HG02885 (cell line): ENCODE results near the gene GFOD1.
"Not testable (repeated sequence)": the region's sequence is repeated elsewhere in the genome, so short reads cannot be mapped to it uniquely, and the experiment has no call there.

Experiments used
- ATAC-seq: cut with Tn5 transposase; IDR thresholded peaks from one replicate; pipeline ENCODE4 v1.9.1; 2021; ENCODE audit warnings: mild to moderate bottlenecking; ENCODE audit not compliant: unreplicated experiment, poor library complexity

GFOD1 gene

DNA sequence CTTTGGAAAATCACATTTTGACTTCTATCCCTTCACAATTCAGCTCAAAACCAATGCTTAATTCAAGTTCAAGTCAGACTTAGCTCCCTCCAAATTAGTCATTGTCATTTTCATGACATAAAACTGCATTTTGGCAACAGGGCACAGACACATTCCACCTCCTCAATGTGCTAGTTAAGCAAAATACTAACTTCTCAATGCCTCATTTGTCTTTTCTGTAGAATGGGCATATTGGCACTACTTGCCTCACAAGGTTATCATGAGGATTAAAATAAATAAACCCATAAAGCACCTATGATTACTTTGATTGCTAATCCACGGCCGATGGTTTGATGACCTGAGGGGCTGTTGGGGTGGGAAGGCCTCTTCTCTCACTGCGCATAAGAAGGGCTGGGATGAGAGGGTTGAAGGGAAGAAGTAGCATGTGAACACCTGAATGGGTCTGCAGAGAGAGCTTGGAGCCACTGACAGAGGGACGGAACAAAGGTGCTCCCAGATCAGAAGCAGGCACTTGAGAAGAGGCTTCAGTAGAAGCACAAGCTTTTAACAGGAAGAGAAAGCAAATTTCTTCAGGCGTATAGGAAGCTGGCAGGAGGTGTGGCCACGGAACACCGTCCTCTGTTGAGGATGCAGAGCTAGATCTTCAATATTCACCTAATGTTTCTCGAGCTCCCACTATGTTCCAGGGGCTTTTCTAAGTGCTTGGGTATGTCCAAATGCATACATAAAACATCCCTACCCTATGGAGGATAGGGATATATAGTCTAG, 147.4 kb downstream of the GFOD1 start:
- no peak for ATAC-seq

GRCh38 chr6:13338038-13338437, 149.4 kb downstream of the GFOD1 start:
- no peak for ATAC-seq

DNA sequence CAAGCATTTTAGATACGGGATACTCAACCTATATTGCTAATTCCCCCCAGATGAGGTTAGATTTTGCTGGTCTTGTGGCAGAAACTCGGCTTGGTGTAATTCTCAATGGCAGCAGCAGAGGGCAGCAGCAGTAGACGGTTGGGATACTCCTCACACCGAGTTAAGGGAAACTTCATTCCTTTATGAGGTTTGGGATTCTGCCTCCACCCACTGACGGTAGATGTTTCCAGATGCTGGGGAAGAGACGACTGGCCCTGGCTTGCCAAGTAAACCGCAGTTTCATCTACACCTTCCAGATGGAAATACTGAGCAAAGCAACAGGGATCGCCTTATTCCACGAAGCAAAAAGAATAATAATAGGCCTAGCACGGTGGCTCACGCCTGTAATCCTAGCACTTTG, 150.8 kb downstream of the GFOD1 start:
- peak; percentile 57 for ATAC-seq

- ATAC-seq = no peak
These were observed 152.4 kb downstream of the GFOD1 start for GRCh38 chr6:13334953-13335352.

- no peak for ATAC-seq
These were observed 155.1 kb downstream of the GFOD1 start for GRCh38 chr6:13332349-13332706.

GRCh38 chr6:13331516-13332348, 155.7 kb downstream of the GFOD1 start:
- no peak for ATAC-seq

DNA sequence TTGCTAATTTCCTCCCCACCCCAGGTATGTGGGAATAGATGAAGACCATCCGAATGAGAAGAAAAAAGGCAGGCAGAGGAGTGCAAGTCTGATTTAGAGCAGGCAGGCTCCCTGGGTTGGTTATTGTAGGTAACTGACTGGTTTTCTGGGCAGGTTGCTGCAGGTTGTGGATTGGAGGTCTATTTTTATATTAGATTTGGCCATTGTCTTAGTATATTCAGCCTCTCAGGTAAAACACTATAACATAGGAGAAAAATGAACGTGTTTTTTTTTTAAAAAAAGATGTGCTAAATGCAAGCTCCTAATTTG, 158.6 kb downstream of the GFOD1 start:
- ATAC-seq = no peak

DNA sequence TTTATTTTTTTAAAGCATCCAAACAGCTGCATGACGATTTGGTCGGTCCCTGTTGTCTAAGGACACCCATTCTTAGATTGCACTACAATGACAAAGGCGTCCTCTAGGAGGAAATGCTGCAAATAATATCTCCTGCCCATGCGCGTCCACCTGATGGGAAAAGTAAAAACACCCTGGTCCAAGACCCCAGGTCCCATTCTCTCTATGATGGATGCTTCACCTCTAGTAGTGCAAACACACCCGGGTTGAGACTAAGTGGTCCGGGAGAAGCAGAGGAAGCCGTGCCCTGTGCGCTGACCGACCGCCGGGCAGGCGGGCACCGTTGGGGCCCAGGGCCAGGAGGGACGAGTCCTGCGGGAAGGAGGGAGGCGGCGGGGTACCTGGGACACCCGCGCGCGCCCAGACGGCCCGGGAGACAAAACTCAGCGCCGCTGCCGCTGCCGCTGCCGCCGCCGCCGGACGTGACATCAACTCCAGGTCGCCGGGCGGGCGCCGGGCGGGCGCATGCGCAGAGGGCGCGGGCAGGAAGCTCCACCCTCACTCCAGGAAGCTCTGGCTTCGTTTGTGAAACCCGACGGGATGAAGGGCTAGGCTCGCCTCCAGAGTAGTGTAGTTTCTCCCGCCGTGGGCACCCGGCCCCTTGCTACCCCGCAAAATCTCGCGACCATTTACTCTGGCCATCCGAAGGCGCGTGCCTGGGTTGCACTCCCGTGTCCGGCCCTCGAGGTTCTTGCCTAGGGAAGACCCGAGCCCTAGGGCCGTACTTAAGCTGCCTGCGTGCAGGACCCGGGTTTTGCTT, 159.1 kb downstream of the GFOD1 start, which contains the start of gene TBC1D7:
Gene TBC1D7, minus strand, starts transcription at position 462 of the 799 bp plus-strand sequence. CDS start 1,639 bp downstream, outside the sequence.
- peak; percentile 90 for ATAC-seq

DNA sequence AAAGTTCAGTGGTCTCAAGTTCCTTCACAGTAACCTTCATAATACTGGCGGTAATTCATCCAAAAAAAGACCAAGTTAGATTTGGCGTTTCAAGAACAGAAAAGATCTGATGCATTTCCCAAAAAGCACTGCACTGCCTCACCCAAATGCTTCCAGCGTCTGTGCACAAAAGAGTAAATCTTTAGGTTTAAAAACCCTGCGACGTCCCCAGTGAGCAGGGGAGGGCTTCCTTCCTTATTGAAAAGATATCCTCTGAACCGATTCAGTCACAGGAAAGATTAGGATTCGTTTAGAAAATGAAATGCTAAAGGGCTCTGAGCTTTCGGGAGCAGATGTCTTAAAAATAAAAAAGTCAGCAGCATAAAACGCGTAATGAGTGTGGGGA, 159.7 kb downstream of the GFOD1 start:
- no peak for ATAC-seq

DNA sequence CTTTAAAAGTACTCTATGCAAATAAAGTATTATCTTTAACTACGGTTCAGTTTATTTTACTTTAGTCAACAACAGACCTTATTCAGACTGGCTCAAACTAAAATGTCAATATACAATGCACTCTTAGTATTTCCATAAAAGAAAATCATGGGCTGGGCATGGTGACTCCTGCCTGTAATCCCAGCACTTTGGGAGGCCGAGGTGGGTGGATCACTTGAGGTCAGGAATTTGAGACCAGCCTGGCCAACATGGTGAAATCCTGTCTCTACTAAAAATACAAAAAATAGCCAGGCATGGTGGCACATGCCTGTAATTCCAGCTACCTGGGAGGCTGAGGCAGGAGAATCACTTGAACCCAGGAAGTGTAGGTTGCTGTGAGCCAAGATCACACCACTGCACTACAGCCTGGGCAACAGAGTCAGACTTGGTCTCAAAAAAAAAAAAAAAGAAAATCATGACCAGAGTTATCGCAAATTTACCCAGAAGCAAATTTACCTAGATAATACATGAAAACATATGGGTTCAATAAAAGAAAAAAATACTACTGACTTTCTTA, 161.3 kb downstream of the GFOD1 start:
- not testable (repeated sequence) for ATAC-seq

DNA sequence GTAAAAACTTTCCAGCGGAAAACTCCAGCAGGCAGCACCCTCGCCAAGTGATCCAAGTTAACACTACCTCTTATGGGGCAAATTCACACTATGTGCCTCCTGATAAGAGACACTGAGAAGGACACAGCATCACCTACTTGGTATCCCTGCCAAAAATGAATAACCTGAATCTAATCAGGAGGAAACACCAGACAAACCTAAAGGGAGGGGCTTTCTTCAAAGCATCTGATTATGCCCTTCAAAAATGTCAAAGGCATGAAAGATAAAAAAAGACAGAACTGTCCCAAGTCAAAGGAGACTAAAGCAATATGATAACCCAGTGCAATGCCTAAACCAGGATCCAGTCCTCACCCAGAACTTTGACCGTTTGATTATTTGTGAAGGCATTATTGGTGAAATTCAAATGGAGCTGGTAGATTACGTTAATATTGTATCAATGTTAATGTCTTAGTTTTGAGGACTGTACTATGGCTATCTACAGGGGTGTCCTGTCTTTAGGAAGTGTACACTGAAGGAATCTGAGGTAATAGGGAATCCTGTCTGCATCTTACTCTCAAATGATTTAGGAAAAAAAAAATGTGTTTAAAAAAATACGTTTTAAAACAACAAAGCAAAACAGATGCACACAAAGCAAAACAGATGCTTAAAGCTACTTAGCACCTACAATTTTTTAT, 167.4 kb downstream of the GFOD1 start:
- no peak for ATAC-seq

DNA sequence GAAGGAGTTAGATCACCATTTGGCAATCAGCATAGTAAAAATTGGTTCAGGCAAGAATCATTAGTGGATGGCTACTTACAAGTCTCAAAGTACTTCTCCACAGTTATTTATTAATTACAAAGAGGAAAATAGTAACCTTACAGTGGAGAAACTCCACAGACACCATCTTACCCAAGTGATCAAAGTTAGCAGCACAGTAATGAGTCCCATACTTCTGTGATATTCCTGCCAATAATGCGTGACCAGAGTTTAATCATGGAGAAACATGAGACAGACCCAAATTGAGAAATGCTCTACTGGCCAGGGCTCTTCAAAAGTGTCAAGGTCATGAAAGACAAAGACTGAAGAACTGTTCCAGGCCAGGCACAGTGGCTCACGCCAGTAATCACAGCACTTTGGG, 168.6 kb downstream of the GFOD1 start:
- no peak for ATAC-seq

- ATAC-seq = no peak
These were observed 171.5 kb downstream of the GFOD1 start for GRCh38 chr6:13315896-13316295.

GRCh38 chr6:13314806-13315205, 172.6 kb downstream of the GFOD1 start:
- no peak for ATAC-seq

GRCh38 chr6:13311155-13311554, 176.2 kb downstream of the GFOD1 start:
- no peak for ATAC-seq

- ATAC-seq = no peak
These were observed 179.1 kb downstream of the GFOD1 start for GRCh38 chr6:13308332-13308731.
